BJ (cell line): ENCODE results near the gene PRICKLE2. TPM values are rescaled to one million over a fixed set of nuclear protein-coding genes. Genes with fewer than 3 reads are reported as not detected.

ENCODE experiments used
- CTCF ChIA-PET: fragments of 350-600 bp; formaldehyde crosslinking; extraction: SDS; loops from one replicate; lab custom pipeline; 2021; ENCODE audit warnings: antibody characterized with exemption, inconsistent platforms; lab: Yijun Ruan, JAX
- POLR2A ChIA-PET: fragments of 300-600 bp; sonication (Branson Sonifier 250); formaldehyde crosslinking; extraction: SDS; loops from one replicate; lab custom pipeline; 2021; ENCODE audit warnings: antibody characterized with exemption; lab: Charles Lee
- DNase-seq: peaks from one replicate; pipeline ENCODE4 v3.0.0-alpha.2; 2011; ENCODE audit warnings: low read depth
- H3K27me3 ChIP-seq: 2 replicates; pipeline ENCODE4 v1.6.0; 2011; ENCODE audit warnings: low read length; ENCODE audit not compliant: control insufficient read depth, insufficient read depth
- H3K36me3 ChIP-seq: 2 replicates; pipeline ENCODE4 v1.5.1; 2011; ENCODE audit warnings: low read length; ENCODE audit not compliant: control insufficient read depth, insufficient read depth
- H3K4me3 ChIP-seq: 2 replicates; pipeline ENCODE4 v1.5.1; 2011; ENCODE audit warnings: low read depth, mild to moderate bottlenecking, control low read depth, low read length
- CTCF ChIP-seq: IDR thresholded peaks from 2 replicates; pipeline ENCODE4 v1.5.1; 2011; ENCODE audit warnings: low read depth, mild to moderate bottlenecking, control low read depth, inconsistent platforms, low read length, moderate library complexity; ENCODE audit not compliant: insufficient read depth
- polyA plus RNA-seq: library from polyadenylated mRNA; depleted of rRNA; stranded (reverse); fragments of >200 nt; gene quantifications from 2 replicates; pipeline ENCODE4 v1.2.3, GENCODE V29; 2011

PRICKLE2 gene
- polyA plus RNA-seq, 1 experiment: 3.5 TPM

- DNase-seq: no peak
- ChIA-PET CTCF (no interaction called here), POLR2A (no interaction called here)
- Histone ChIP-seq H3K4me3 (no peak overlapping the region), H3K36me3 (no peaks in the 10 kb centered on the region; the same call in 1 of the 2 replicates), H3K27me3 (no peaks in the 10 kb centered on the region)
- no peak for TF ChIP-seq CTCF
Measured at GRCh38 chr3:64110071-64110470, 115.2 kb downstream of the PRICKLE2 start.

GRCh38 chr3:64109438-64109837 lies 115.8 kb downstream of the PRICKLE2 start:
- TF ChIP-seq CTCF: no peak
- Histone ChIP-seq H3K27me3 (no peaks in the 10 kb centered on the region), H3K36me3 (no peaks in the 10 kb centered on the region; the same call in 1 of the 2 replicates), H3K4me3 (no peak overlapping the region)
- ChIA-PET CTCF (interaction anchor here (0.6 to 1.0 kb wide), 2 partner anchors 224 to 286 kb away, joined by 3 read pairs; no protein-coding TSS in a partner anchor), POLR2A (no interaction called here)
- no peak for DNase-seq

- DNase-seq: no peak
- Histone ChIP-seq H3K27me3 (no peaks in the 10 kb centered on the region), H3K4me3 (no peak overlapping the region), H3K36me3 (no peaks in the 10 kb centered on the region; the same call in 1 of the 2 replicates)
- CTCF ChIA-PET: interaction anchor here (1.0 kb wide), 1 partner anchor 225 kb away, joined by 3 read pairs; no protein-coding TSS in a partner anchor
- POLR2A ChIA-PET: no interaction called here
- TF ChIP-seq CTCF: no peak
Measured at GRCh38 chr3:64108784-64109317, 116.4 kb downstream of the PRICKLE2 start.

GRCh38 chr3:64108231-64108630 lies 117.0 kb downstream of the PRICKLE2 start:
- POLR2A ChIA-PET: no interaction called here
- Histone ChIP-seq H3K27me3 (no peaks in the 10 kb centered on the region), H3K36me3 (no peaks in the 10 kb centered on the region), H3K4me3 (no peak overlapping the region)
- DNase-seq: no peak
- no peak for TF ChIP-seq CTCF
- CTCF ChIA-PET: interaction anchor here (1.0 kb wide), 1 partner anchor 225 kb away, joined by 3 read pairs; no protein-coding TSS in a partner anchor

- CTCF ChIA-PET: no interaction called here
Measured at GRCh38 chr3:64107190-64107589, 118.1 kb downstream of the PRICKLE2 start.

More at GRCh38 chr3:64107190-64107589, 118.1 kb downstream of the PRICKLE2 start:
- TF ChIP-seq CTCF: no peak
- Histone ChIP-seq H3K4me3 (no peak overlapping the region), H3K36me3 (no peaks in the 10 kb centered on the region), H3K27me3 (no peaks in the 10 kb centered on the region)
- no peak for DNase-seq
- POLR2A ChIA-PET: no interaction called here
